A673 (cell line): ENCODE data around the gene EXOSC7.

Experiments used
- EZH2 ChIP-seq: fragments of 200-600 bp; sonication (generic); IDR thresholded peaks from 2 replicates; pipeline ENCODE4 v1.6.1; 2017; ENCODE audit warnings: borderline replicate concordance, low read depth, mild to moderate bottlenecking, mixed read lengths, antibody characterized with exemption, low read length; ENCODE audit not compliant: poor library complexity, severe bottlenecking
- TF ChIP-seq, protein P1 (sequence below): fragments of 300-800, 200-600 bp; sonication (generic); conservative IDR thresholded peaks from 2 replicates; pipeline ENCODE4 v1.5.1; 2017; ENCODE audit warnings: low read depth, mild to moderate bottlenecking, antibody characterized with exemption, low read length, moderate library complexity, mixed read lengths

DNA sequence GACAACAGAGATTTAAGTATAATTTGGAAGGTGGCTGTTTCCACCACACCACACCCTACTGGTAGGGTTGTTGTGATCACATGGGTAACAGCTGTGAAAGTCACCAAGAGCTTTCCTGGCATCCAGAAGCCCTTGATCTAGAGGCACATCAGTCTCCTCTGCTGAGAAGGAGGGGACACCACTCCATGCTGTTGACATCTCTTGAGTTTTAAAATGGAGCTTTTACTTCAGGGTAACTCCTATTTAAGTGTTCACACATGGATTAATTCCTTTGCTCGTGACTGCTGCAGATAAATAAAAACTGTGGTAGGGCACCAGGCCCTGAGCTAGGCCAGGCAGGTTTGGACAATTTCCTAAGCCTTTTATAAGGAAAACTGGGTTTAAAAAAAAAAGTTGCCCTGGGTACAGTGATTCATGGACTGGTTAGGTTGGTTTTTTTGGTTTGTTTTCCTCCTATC, 7.5 kb downstream of the EXOSC7 start:
- TF ChIP-seq, protein P1, sequence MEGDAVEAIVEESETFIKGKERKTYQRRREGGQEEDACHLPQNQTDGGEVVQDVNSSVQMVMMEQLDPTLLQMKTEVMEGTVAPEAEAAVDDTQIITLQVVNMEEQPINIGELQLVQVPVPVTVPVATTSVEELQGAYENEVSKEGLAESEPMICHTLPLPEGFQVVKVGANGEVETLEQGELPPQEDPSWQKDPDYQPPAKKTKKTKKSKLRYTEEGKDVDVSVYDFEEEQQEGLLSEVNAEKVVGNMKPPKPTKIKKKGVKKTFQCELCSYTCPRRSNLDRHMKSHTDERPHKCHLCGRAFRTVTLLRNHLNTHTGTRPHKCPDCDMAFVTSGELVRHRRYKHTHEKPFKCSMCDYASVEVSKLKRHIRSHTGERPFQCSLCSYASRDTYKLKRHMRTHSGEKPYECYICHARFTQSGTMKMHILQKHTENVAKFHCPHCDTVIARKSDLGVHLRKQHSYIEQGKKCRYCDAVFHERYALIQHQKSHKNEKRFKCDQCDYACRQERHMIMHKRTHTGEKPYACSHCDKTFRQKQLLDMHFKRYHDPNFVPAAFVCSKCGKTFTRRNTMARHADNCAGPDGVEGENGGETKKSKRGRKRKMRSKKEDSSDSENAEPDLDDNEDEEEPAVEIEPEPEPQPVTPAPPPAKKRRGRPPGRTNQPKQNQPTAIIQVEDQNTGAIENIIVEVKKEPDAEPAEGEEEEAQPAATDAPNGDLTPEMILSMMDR: no peak
- TF ChIP-seq EZH2: no peak
